ENCODE measurements around the gene CASQ1.

Gene CASQ1

GRCh38 chr1:160158031-160158430 is 32.3 kb upstream of the CASQ1 start:
- Histone ChIP-seq H3K36me3 (ENCODE audit: control insufficient read depth, insufficient read depth, low read length) (no peaks in the 10 kb centered on the region), H3K4me3 (ENCODE audit: low read depth, low read length) (no peak overlapping the region), H3K4me1 (ENCODE audit: control insufficient read depth, insufficient read depth, low read length) (peaks cover 8% of the 10 kb centered on the region), H3K9me3 (ENCODE audit: control insufficient read depth, insufficient read depth, low read length) (no peaks in the 10 kb centered on the region), H3K9ac (ENCODE audit: low read depth, low read length) (no peak overlapping the region), H3K27me3 (ENCODE audit: control insufficient read depth, insufficient read depth, low read length) (no peaks in the 10 kb centered on the region), H3K27ac (ENCODE audit: low read depth, low read length) (no peak overlapping the region)

- H3K27me3 ChIP-seq (ENCODE audit: control insufficient read depth, insufficient read depth, low read length) = no peaks in the 10 kb centered on the region
- H3K36me3 ChIP-seq (ENCODE audit: control insufficient read depth, insufficient read depth, low read length) = no peaks in the 10 kb centered on the region
- H3K27ac ChIP-seq (ENCODE audit: low read depth, low read length) = no peak overlapping the region
- H3K4me3 ChIP-seq (ENCODE audit: low read depth, low read length) = no peak overlapping the region
- peaks cover 8% of the 10 kb centered on the region for H3K4me1 ChIP-seq (ENCODE audit: control insufficient read depth, insufficient read depth, low read length)
- H3K9ac ChIP-seq (ENCODE audit: low read depth, low read length) = no peak overlapping the region
- no peaks in the 10 kb centered on the region for H3K9me3 ChIP-seq (ENCODE audit: control insufficient read depth, insufficient read depth, low read length)
Measured at GRCh38 chr1:160158534-160158933, 31.8 kb upstream of the CASQ1 start.

- Histone ChIP-seq H3K4me3 (ENCODE audit: low read depth, low read length) (no peak overlapping the region), H3K9ac (ENCODE audit: low read depth, low read length) (no peak overlapping the region), H3K9me3 (ENCODE audit: control insufficient read depth, insufficient read depth, low read length) (no peaks in the 10 kb centered on the region), H3K27ac (ENCODE audit: low read depth, low read length) (no peak overlapping the region), H3K4me1 (ENCODE audit: control insufficient read depth, insufficient read depth, low read length) (peaks cover 8% of the 10 kb centered on the region), H3K36me3 (ENCODE audit: control insufficient read depth, insufficient read depth, low read length) (no peaks in the 10 kb centered on the region), H3K27me3 (ENCODE audit: control insufficient read depth, insufficient read depth, low read length) (no peaks in the 10 kb centered on the region)
Measured at GRCh38 chr1:160159846-160160245, 30.5 kb upstream of the CASQ1 start.

GRCh38 chr1:160161965-160162705 is 28.2 kb upstream of the CASQ1 start:
- no peak overlapping the region for H3K4me3 ChIP-seq (ENCODE audit: low read depth, low read length)
- H3K27me3 ChIP-seq (ENCODE audit: control insufficient read depth, insufficient read depth, low read length) = 0 out of 2 replicates have a peak, but pooled peaks cover 4% of the 10 kb centered on the region
- H3K9me3 ChIP-seq (ENCODE audit: control insufficient read depth, insufficient read depth, low read length) = no peaks in the 10 kb centered on the region
- H3K36me3 ChIP-seq (ENCODE audit: control insufficient read depth, insufficient read depth, low read length) = no peaks in the 10 kb centered on the region
- H3K4me1 ChIP-seq (ENCODE audit: control insufficient read depth, insufficient read depth, low read length) = peaks cover 9% of the 10 kb centered on the region
- no peak overlapping the region for H3K9ac ChIP-seq (ENCODE audit: low read depth, low read length)
- no peak overlapping the region for H3K27ac ChIP-seq (ENCODE audit: low read depth, low read length)

- Histone ChIP-seq H3K4me1 (ENCODE audit: control insufficient read depth, insufficient read depth, low read length) (peaks cover 17% of the 10 kb centered on the region), H3K36me3 (ENCODE audit: control insufficient read depth, insufficient read depth, low read length) (no peaks in the 10 kb centered on the region), H3K27ac (ENCODE audit: low read depth, low read length) (no peak overlapping the region), H3K9me3 (ENCODE audit: control insufficient read depth, insufficient read depth, low read length) (no peaks in the 10 kb centered on the region), H3K4me3 (ENCODE audit: low read depth, low read length) (no peak overlapping the region), H3K9ac (ENCODE audit: low read depth, low read length) (no peak overlapping the region), H3K27me3 (ENCODE audit: control insufficient read depth, insufficient read depth, low read length) (0 out of 2 replicates have a peak, but pooled peaks cover 5% of the 10 kb centered on the region)
Measured at GRCh38 chr1:160162931-160163330, 27.4 kb upstream of the CASQ1 start.

- H3K9ac ChIP-seq (ENCODE audit: low read depth, low read length) = no peak overlapping the region
- H3K4me1 ChIP-seq (ENCODE audit: control insufficient read depth, insufficient read depth, low read length) = peaks cover 20% of the 10 kb centered on the region
- no peaks in the 10 kb centered on the region for H3K36me3 ChIP-seq (ENCODE audit: control insufficient read depth, insufficient read depth, low read length)
- no peak overlapping the region for H3K27ac ChIP-seq (ENCODE audit: low read depth, low read length)
- H3K27me3 ChIP-seq (ENCODE audit: control insufficient read depth, insufficient read depth, low read length) = 0 out of 2 replicates have a peak, but pooled peaks cover 7% of the 10 kb centered on the region
- no peaks in the 10 kb centered on the region for H3K9me3 ChIP-seq (ENCODE audit: control insufficient read depth, insufficient read depth, low read length)
- no peak overlapping the region for H3K4me3 ChIP-seq (ENCODE audit: low read depth, low read length)
Measured at GRCh38 chr1:160163615-160164014, 26.8 kb upstream of the CASQ1 start.

- Histone ChIP-seq H3K4me3 (ENCODE audit: low read depth, low read length) (no peak overlapping the region), H3K36me3 (ENCODE audit: control insufficient read depth, insufficient read depth, low read length) (no peaks in the 10 kb centered on the region), H3K27ac (ENCODE audit: low read depth, low read length) (no peak overlapping the region)
Measured at GRCh38 chr1:160164121-160164520, 26.3 kb upstream of the CASQ1 start.

GRCh38 chr1:160166166-160166868 is 24.1 kb upstream of the CASQ1 start:
- Histone ChIP-seq H3K9ac (ENCODE audit: low read depth, low read length) (no peak overlapping the region), H3K9me3 (ENCODE audit: control insufficient read depth, insufficient read depth, low read length) (no peaks in the 10 kb centered on the region), H3K4me3 (ENCODE audit: low read depth, low read length) (no peak overlapping the region)

More at GRCh38 chr1:160164121-160164520, 26.3 kb upstream of the CASQ1 start:
- H3K27me3 ChIP-seq (ENCODE audit: control insufficient read depth, insufficient read depth, low read length) = 0 out of 2 replicates have a peak, but pooled peaks cover 7% of the 10 kb centered on the region
- H3K9ac ChIP-seq (ENCODE audit: low read depth, low read length) = no peak overlapping the region
- H3K9me3 ChIP-seq (ENCODE audit: control insufficient read depth, insufficient read depth, low read length) = no peaks in the 10 kb centered on the region
- H3K4me1 ChIP-seq (ENCODE audit: control insufficient read depth, insufficient read depth, low read length) = peaks cover 25% of the 10 kb centered on the region

GRCh38 chr1:160167056-160167455 is 23.3 kb upstream of the CASQ1 start:
- Histone ChIP-seq H3K36me3 (ENCODE audit: control insufficient read depth, insufficient read depth, low read length) (no peaks in the 10 kb centered on the region), H3K4me1 (ENCODE audit: control insufficient read depth, insufficient read depth, low read length) (peaks cover 50% of the 10 kb centered on the region), H3K9ac (ENCODE audit: low read depth, low read length) (no peak overlapping the region), H3K27ac (ENCODE audit: low read depth, low read length) (no peak overlapping the region), H3K9me3 (ENCODE audit: control insufficient read depth, insufficient read depth, low read length) (no peaks in the 10 kb centered on the region), H3K27me3 (ENCODE audit: control insufficient read depth, insufficient read depth, low read length) (peaks cover 14% of the 10 kb centered on the region; the same call in 1 of the 2 replicates), H3K4me3 (ENCODE audit: low read depth, low read length) (no peak overlapping the region)

More at GRCh38 chr1:160166166-160166868, 24.1 kb upstream of the CASQ1 start:
- Histone ChIP-seq H3K27me3 (ENCODE audit: control insufficient read depth, insufficient read depth, low read length) (0 out of 2 replicates have a peak, but pooled peaks cover 10% of the 10 kb centered on the region), H3K4me1 (ENCODE audit: control insufficient read depth, insufficient read depth, low read length) (peaks cover 45% of the 10 kb centered on the region), H3K36me3 (ENCODE audit: control insufficient read depth, insufficient read depth, low read length) (no peaks in the 10 kb centered on the region), H3K27ac (ENCODE audit: low read depth, low read length) (no peak overlapping the region)

- Histone ChIP-seq H3K9ac (ENCODE audit: low read depth, low read length) (no peak overlapping the region), H3K36me3 (ENCODE audit: control insufficient read depth, insufficient read depth, low read length) (no peaks in the 10 kb centered on the region), H3K27me3 (ENCODE audit: control insufficient read depth, insufficient read depth, low read length) (peaks cover 15% of the 10 kb centered on the region; the same call in 1 of the 2 replicates), H3K4me1 (ENCODE audit: control insufficient read depth, insufficient read depth, low read length) (peaks cover 50% of the 10 kb centered on the region), H3K4me3 (ENCODE audit: low read depth, low read length) (no peak overlapping the region), H3K9me3 (ENCODE audit: control insufficient read depth, insufficient read depth, low read length) (no peaks in the 10 kb centered on the region), H3K27ac (ENCODE audit: low read depth, low read length) (no peak overlapping the region)
Measured at GRCh38 chr1:160167580-160167979, 22.8 kb upstream of the CASQ1 start.

GRCh38 chr1:160168016-160168415 is 22.4 kb upstream of the CASQ1 start:
- Histone ChIP-seq H3K9ac (ENCODE audit: low read depth, low read length) (no peak overlapping the region), H3K36me3 (ENCODE audit: control insufficient read depth, insufficient read depth, low read length) (no peaks in the 10 kb centered on the region), H3K4me1 (ENCODE audit: control insufficient read depth, insufficient read depth, low read length) (peaks cover 51% of the 10 kb centered on the region), H3K27ac (ENCODE audit: low read depth, low read length) (no peak overlapping the region), H3K27me3 (ENCODE audit: control insufficient read depth, insufficient read depth, low read length) (peaks cover 20% of the 10 kb centered on the region; the same call in 1 of the 2 replicates), H3K4me3 (ENCODE audit: low read depth, low read length) (no peak overlapping the region), H3K9me3 (ENCODE audit: control insufficient read depth, insufficient read depth, low read length) (no peaks in the 10 kb centered on the region)
